GM21447 (cell line): ENCODE data around the gene CRYBB1.

Experiments used
- ATAC-seq: cut with Tn5 transposase; IDR thresholded peaks from one replicate; pipeline ENCODE4 v1.9.1; 2021; ENCODE audit not compliant: unreplicated experiment

Gene CRYBB1

DNA sequence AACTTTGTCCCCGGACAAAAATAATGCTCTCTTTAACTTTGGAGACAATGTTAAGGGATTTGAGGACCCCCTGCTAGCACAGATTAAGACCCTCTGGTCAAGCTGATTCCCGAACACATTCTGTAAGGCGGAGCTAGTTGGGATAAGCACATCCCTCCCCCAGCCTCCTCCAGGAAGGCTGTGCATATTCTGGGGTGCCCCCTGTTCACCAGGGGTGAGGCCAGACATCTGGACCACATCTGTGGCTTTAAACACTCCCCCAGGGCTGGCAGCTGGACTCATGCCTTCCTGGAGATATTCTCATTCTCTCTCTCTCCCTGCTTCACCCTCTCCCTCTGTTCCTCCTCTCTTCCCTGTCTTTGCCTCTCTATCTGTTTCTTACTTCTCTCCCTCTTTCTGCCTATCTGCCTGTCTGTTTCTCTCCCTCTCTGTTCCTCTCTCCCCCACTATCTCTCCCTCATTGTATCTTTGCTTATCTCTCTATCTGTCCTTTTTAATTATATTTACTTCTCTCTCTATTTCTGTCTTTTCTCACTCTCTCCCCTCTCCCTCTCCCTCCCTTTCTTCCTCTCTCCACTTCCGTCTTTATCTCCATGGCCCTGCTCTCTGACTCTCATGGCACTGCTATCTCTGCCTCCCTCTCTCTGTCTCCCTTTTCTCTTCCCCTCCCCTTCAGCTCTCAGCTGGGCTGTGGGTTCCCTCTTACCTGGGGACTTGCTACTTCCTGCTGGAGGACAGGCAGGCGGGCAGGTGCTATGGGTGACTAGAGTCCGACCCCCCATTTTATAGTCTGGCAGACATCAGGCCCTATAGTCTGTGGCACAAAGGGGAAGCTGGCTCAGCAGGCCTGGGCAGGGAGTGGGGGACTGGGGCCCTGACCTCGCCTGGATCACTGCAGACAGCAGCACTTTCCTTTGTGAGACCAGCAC, at the start of gene CRYBB1:
TSS of gene CRYBB1 (minus strand) at position 757 of the 929 bp plus-strand sequence. CDS start 1,708 bp downstream, outside the sequence.
- no peak for ATAC-seq

GRCh38 chr22:26667140-26667539, 49.3 kb upstream of the CRYBB1 start:
- no peak for ATAC-seq

- no peak for ATAC-seq
Observed at GRCh38 chr22:26665813-26666231, 48.0 kb upstream of the CRYBB1 start.

DNA sequence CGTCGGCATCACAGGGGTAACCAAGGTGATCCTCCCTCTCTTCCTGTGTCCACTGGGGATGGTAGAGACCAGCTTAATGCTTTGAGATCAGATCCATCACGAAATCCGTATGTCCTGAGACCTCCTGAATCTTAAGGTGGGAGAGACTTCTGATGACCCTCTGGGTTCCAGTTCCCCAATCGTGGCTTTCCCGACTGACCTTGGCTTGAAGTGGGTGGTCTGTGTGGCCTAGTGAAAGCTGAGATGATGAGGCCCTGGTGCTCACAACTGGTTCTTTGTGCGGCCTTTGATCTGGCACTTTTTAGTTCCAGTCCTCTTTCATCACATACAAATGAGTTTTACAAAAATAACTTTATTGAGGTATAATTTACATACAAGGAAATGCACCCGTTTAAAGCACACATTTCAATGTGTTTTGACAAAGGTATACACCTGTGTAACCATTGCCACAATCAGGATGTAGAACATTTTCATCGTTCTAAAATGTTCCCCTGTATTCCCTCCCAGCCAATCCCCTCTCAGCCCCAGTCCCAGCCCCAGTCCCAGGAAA, 45.6 kb upstream of the CRYBB1 start:
- ATAC-seq = no peak

DNA sequence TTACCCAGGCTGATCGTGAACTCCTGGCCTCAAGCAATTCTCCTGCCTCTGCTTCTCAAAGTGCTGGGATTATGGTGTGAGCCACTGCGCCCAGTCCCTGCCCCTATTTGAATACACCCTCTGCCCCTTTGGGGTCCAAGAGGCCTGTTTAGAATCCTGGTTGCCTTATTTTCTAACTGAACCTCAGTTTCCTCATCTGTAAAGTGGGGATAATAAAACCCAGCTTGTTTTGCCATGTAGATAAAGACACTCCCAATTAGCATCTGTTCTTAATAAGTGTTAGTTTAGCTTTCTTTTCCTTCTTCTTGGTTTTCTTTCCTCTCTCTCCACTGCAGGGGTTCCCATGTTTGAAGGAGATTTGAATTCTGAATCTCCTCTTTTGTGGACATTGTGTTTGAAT, 44.3 kb upstream of the CRYBB1 start:
- ATAC-seq = no peak

DNA sequence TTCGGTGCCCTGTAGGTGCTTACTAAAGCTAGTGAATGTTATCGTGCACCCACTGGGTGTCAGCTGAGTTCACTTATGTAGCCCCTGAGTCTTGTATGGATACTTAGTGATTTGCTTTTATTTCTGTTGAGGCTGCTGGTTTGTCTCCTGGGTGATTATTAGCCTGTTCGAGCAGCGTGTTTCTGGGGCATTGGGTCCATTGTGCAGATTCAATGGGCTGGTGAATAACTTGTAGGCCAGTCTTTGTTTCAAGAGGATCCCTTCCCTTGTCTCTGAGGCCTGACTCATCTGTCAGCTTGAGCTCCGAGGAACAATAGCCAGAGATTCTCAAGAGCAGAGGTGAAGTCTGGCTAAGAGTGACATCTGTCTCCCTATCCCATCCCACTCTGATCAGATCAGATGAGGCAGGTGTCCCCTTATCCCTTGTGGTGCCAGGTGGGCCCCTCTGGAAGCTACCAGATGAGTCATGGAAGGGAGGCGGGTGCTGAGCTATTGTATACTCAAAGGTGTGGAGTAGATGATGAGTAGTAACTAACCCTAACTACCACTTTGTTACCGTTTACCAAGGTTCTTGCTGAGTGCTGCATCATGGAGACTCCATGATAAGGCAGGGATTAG, 43.2 kb upstream of the CRYBB1 start:
- ATAC-seq = no peak

GRCh38 chr22:26660356-26660755, 42.5 kb upstream of the CRYBB1 start:
- ATAC-seq = no peak

- ATAC-seq = peak; percentile 70
Observed at GRCh38 chr22:26658671-26659478, 41.0 kb upstream of the CRYBB1 start.

GRCh38 chr22:26658161-26658560, 40.3 kb upstream of the CRYBB1 start:
- no peak for ATAC-seq

DNA sequence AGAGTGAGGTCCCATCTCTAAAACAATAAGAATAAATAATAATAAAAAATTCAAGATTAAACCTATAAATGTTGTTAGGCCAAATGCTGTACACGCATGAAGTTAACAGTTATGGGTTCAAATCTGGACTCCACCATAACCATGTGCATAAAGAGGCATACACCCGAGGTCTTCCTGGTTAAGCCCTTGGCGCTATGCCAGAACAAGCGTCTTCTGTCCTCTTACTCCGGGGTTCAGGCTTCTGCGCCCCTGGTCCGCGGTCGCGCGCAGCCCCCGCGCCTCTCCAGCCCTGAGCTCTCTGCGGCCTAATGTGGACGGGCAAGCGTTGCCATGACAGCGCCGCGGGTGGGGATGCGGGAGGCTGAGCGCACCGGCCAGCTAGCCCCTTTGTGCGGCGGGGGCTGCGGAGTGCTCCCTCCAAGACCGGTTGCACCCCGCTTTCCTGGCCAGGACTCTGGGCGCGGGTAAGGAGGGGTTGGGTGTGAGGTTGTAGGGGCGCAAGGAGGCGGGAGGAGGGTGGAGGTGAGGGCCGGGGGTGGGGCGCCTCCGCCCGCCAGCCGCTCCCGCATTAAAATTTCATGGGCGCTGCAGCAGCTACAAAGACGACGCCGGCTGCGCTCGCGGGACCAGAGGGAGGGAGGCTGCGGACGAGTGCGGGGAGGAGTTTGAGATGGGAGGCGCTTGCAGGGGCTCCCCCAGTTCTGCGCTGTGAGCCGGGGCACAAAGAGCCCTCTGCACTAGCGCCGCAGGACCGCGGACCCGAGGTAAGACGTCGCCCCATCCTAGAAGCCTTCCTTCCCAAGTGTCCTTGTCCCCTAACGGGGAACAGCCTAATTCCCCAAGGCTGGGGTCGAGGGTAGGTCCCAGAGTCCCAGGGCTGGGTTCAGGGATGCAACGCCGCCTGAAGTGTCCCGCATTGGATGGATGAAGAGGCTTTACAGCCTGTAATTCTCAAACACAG, 39.3 kb upstream of the CRYBB1 start, which contains the start of gene MIAT:
TSS of gene MIAT (plus strand) at position 698 of the 961 bp plus-strand sequence.
- ATAC-seq = no peak

GRCh38 chr22:26651815-26652214, 34.0 kb upstream of the CRYBB1 start:
- no peak for ATAC-seq

DNA sequence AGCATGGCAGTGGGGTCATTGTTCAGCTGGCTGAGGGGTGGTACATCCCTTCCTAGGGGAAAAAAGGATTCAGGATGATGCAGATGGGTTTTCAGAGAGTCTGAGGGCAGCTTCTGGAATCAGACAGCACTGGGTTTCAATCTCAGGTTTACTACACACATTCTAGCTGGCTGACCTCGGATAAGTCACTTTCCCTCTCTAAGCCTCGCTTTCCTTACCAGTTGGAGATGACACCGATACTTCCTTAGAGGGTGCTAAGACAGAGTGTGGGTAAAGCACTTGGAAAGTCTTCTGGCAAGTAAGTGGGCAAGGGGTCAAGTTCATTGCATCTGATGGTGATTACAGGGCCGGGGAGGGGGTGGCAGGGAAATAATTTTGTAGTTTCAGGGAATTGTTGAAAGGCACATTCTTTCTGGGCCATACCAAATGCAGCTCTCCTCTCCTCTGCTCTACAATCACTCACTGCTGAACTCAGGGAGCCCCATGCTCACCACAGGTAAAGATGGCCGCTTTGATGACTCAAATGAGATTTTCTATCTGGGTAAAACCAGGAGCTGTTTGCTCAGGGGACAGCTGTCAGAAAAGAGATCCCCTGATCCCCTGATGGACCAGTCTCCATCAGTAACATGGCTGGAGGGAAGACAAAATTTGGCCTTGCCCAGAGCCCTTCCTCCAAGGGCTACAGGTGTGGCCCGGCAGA, 33.0 kb upstream of the CRYBB1 start:
- ATAC-seq = no peak

- ATAC-seq = no peak
Observed at GRCh38 chr22:26648528-26649388, 30.9 kb upstream of the CRYBB1 start.

GRCh38 chr22:26648011-26648497, 30.2 kb upstream of the CRYBB1 start:
- ATAC-seq = no peak

DNA sequence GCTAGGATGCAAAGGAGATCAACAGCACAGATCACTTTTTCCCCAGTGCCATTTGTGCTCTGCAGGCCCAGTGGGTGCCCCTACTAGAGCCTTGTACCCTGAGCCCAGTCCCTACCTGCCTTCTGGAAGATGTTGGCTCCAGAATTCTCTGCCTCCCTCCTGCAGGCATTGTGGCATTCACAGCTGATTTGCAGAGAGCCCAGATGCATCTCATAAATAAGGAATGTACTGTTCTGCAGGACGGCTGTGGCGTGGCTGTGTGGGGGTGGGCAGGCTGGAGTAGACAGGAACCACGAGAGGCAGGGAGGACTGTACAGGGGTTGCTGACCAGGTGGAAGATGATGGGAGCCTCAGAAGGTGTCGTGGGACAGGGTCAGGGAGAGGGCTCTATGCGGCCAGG, 28.3 kb upstream of the CRYBB1 start:
- no peak for ATAC-seq

GRCh38 chr22:26643418-26644100, 25.7 kb upstream of the CRYBB1 start:
- no peak for ATAC-seq
